Keratinocyte (primary cell): Measurements from ENCODE around the gene UGT1A8. TPM values are rescaled to one million over a fixed set of nuclear protein-coding genes. Genes with fewer than 3 reads are reported as not detected.
A peak's percentile ranks its signal among the peaks of the same experiment; 100 is the strongest.

Source experiments
- DNase-seq: peaks from one replicate; pipeline ENCODE4 v3.0.0-alpha.2; 2011; ENCODE audit warnings: low read depth, missing footprints, low spot score
- FAIRE-seq: peaks from 2 replicates; lab custom pipeline; 2011; peaks lifted over from hg19 to GRCh38; lab: Jason Lieb, UNC
- H2AFZ ChIP-seq: 2 replicates; pipeline ENCODE4 v1.6.0; 2012; ENCODE audit warnings: low read length, control low read depth, inconsistent platforms; ENCODE audit not compliant: control insufficient read depth
- H3K27ac ChIP-seq: 2 replicates; pipeline ENCODE4 v1.5.1; 2011; ENCODE audit warnings: low read length; ENCODE audit not compliant: control insufficient read depth, insufficient read depth
- H3K27me3 ChIP-seq: 3 replicates; pipeline ENCODE4 v1.6.0; 2011; ENCODE audit warnings: low read length; ENCODE audit not compliant: control insufficient read depth, insufficient read depth; ENCODE audit errors: extremely low read depth
- H3K36me3 ChIP-seq, 2 experiments: 2 replicates in 1 of 2; 3 replicates in 1 of 2; pipeline ENCODE4 v1.5.1; 2011; ENCODE audit warnings: low read length in 2 of 2, mild to moderate bottlenecking in 1 of 2; ENCODE audit not compliant: control insufficient read depth in 2 of 2, insufficient read depth in 2 of 2; ENCODE audit errors: extremely low read depth in 1 of 2
- H3K4me1 ChIP-seq: 3 replicates; pipeline ENCODE4 v1.5.1; 2011; ENCODE audit warnings: low read length; ENCODE audit not compliant: control insufficient read depth, insufficient read depth; ENCODE audit errors: extremely low read depth
- H3K4me2 ChIP-seq: 3 replicates; pipeline ENCODE4 v1.6.0; 2011; ENCODE audit warnings: low read depth, low read length; ENCODE audit not compliant: control insufficient read depth, insufficient read depth; ENCODE audit errors: extremely low read depth
- H3K4me3 ChIP-seq, 3 experiments: fragments of 200-600 bp in 1 of 3; sonication (generic) in 1 of 3; 2 replicates in 2 of 3; 3 replicates in 1 of 3; pipeline ENCODE4 v1.5.1; 2011 to 2016; ENCODE audit warnings: low read length in 3 of 3, mild to moderate bottlenecking in 3 of 3, control low read depth in 2 of 3, inconsistent platforms in 1 of 3, low read depth in 1 of 3, mixed read lengths in 1 of 3, mixed run types in 1 of 3, moderate library complexity in 1 of 3; ENCODE audit not compliant: control insufficient read depth in 2 of 3, insufficient read depth in 2 of 3; ENCODE audit errors: extremely low read depth in 1 of 3
- H3K79me2 ChIP-seq: 2 replicates; pipeline ENCODE4 v1.6.0; 2012; ENCODE audit warnings: low read length; ENCODE audit not compliant: control insufficient read depth, insufficient read depth
- H3K9ac ChIP-seq: 3 replicates; pipeline ENCODE4 v1.6.0; 2011; ENCODE audit warnings: low read length; ENCODE audit not compliant: control insufficient read depth, insufficient read depth; ENCODE audit errors: extremely low read depth
- H3K9me1 ChIP-seq: 3 replicates; pipeline ENCODE4 v1.6.0; 2011; ENCODE audit warnings: low read length; ENCODE audit not compliant: control insufficient read depth, insufficient read depth; ENCODE audit errors: extremely low read depth
- H3K9me3 ChIP-seq: 2 replicates; pipeline ENCODE4 v1.5.1; 2012; ENCODE audit warnings: low read depth, low read length; ENCODE audit not compliant: control insufficient read depth
- H4K20me1 ChIP-seq: 3 replicates; pipeline ENCODE4 v1.6.0; 2011; ENCODE audit warnings: low read length; ENCODE audit not compliant: control insufficient read depth, insufficient read depth; ENCODE audit errors: extremely low read depth
- EZH2 ChIP-seq: IDR thresholded peaks from one replicate; pipeline ENCODE4 v1.6.1; 2012; ENCODE audit warnings: inconsistent platforms, mild to moderate bottlenecking, low read length, moderate library complexity
- dilution Hi-C: fragments of 300-500 bp; cut with MboI; formaldehyde crosslinking; loops from one replicate; pipeline ENCODE4 v1.7.0; 2020; ENCODE audit warnings: low sequenced_read_pairs; ENCODE audit not compliant: extremely low pct_ligation_motif_present
- polyA plus RNA-seq, 5 experiments: library from polyadenylated mRNA; depleted of rRNA in 3 of 5; stranded (reverse) in 3 of 5; stranded (forward) in 1 of 5; unstranded in 1 of 5; fragments of >200 nt; gene quantifications; 1 replicate in 1 of 5; 2 replicates in 3 of 5; 3 replicates in 1 of 5; pipeline versions ENCODE4 v1.2.1 to v1.2.3, GENCODE V29; 2011 to 2012; ENCODE audit warnings: missing spikeins in 2 of 5, low read depth in 1 of 5, low replicate concordance in 1 of 5
- TF ChIP-seq, protein P1 (sequence below), 3 experiments: IDR thresholded peaks in 1 of 3; conservative IDR thresholded peaks in 1 of 3; optimal IDR thresholded peaks in 1 of 3; 2 replicates in 2 of 3; 3 replicates in 1 of 3; pipeline versions ENCODE3 to v1.5.1; 2011; ENCODE audit warnings: low read length in 3 of 3, mild to moderate bottlenecking in 3 of 3, moderate library complexity in 2 of 3, control low read depth in 1 of 3, inconsistent platforms in 1 of 3; ENCODE audit not compliant: insufficient read depth in 2 of 3; ENCODE audit errors: extremely low read depth in 1 of 3

UGT1A8 gene
- polyA plus RNA-seq, 1 donor (not counting 4 experiments of a cell fraction or from before 2014, with no cell fraction given), result 0.64 TPM

DNA sequence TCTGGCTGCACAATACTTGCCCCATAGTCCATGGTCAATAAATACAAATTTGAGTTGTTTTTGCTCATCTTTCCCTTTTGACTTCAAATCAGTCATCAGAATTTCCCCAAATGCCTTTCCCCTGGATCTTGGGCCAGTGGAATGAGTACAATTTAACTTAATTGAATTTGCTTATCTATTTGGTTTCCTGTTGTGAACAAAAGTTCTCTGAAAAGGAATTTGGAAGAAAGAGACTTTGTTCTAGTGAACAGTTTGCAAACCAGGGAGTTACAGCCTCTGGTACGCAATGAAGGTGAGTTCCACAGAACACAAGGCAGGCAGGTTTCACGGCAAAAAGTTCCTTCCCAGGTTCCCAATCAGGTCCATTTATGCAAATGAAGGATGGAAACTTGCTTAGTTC, 141.4 kb downstream of the UGT1A8 start:
- H3K4me1 ChIP-seq, result peaks cover 24% of the 10 kb centered on the region
- no peaks in the 10 kb centered on the region for H3K9me1 ChIP-seq
- FAIRE-seq (no peak), DNase-seq (no peak)
- no peak overlapping the region for H3K9ac ChIP-seq
- no peak overlapping the region for H3K4me3 ChIP-seq
- no peak overlapping the region for H3K4me2 ChIP-seq
- H3K9me3 ChIP-seq, result no peaks in the 10 kb centered on the region
- no peaks in the 10 kb centered on the region for H3K27me3 ChIP-seq
- H3K36me3 ChIP-seq, result peaks cover 2 to 3% of the 10 kb centered on the region in 2 experiments
- H3K27ac ChIP-seq, result no peak overlapping the region
- H4K20me1 ChIP-seq, result no peaks in the 10 kb centered on the region
- H2AFZ ChIP-seq, result no peak overlapping the region
- dilution Hi-C loops, result no loop called here
- peaks cover 5% of the 10 kb centered on the region for H3K79me2 ChIP-seq
- TF ChIP-seq EZH2, result no peak
- TF ChIP-seq, protein P1, sequence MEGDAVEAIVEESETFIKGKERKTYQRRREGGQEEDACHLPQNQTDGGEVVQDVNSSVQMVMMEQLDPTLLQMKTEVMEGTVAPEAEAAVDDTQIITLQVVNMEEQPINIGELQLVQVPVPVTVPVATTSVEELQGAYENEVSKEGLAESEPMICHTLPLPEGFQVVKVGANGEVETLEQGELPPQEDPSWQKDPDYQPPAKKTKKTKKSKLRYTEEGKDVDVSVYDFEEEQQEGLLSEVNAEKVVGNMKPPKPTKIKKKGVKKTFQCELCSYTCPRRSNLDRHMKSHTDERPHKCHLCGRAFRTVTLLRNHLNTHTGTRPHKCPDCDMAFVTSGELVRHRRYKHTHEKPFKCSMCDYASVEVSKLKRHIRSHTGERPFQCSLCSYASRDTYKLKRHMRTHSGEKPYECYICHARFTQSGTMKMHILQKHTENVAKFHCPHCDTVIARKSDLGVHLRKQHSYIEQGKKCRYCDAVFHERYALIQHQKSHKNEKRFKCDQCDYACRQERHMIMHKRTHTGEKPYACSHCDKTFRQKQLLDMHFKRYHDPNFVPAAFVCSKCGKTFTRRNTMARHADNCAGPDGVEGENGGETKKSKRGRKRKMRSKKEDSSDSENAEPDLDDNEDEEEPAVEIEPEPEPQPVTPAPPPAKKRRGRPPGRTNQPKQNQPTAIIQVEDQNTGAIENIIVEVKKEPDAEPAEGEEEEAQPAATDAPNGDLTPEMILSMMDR (optimal IDR thresholded peaks at IDR 0.05 in 1 of 3, IDR thresholded peaks at IDR 0.05 in 1 of 3, conservative IDR thresholded peaks at IDR 0.05 in 1 of 3; ENCODE audit: extremely low read depth in 1 of 3, insufficient read depth in 2 of 3, low read length in 3 of 3), result no peak

DNA sequence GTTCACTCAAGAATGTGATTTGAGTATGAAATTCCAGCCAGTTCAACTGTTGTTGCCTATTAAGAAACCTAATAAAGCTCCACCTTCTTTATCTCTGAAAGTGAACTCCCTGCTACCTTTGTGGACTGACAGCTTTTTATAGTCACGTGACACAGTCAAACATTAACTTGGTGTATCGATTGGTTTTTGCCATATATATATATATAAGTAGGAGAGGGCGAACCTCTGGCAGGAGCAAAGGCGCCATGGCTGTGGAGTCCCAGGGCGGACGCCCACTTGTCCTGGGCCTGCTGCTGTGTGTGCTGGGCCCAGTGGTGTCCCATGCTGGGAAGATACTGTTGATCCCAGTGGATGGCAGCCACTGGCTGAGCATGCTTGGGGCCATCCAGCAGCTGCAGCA, 142.6 kb downstream of the UGT1A8 start, which contains the start of gene UGT1A1:
Gene UGT1A1 (plus strand): TSS at position 228 of the 400 bp plus-strand sequence. CDS start 18 bp downstream, at position 246.
- Histone ChIP-seq H3K4me1 (peaks cover 34% of the 10 kb centered on the region), H3K4me2 (peak within 1 kb of the TSS; percentile 80), H3K9me3 (no peaks in the 10 kb centered on the region), H3K36me3 (peaks cover 0 to 1% of the 10 kb centered on the region in 2 experiments), H3K27ac (peak within 1 kb of the TSS; percentile 0), H3K9me1 (no peaks in the 10 kb centered on the region), H3K79me2 (peaks cover 9% of the 10 kb centered on the region), H3K9ac (no peak within 1 kb of the TSS), H3K4me3 (no peak within 1 kb of the TSS), H3K27me3 (no peaks in the 10 kb centered on the region), H4K20me1 (no peaks in the 10 kb centered on the region), H2AFZ (no peak within 1 kb of the TSS)
- DNase-seq, result no peak
- dilution Hi-C loops, result no loop called here
- FAIRE-seq, result no peak
- no peak for TF ChIP-seq EZH2
- TF ChIP-seq, protein P1 (optimal IDR thresholded peaks at IDR 0.05 in 1 of 3, IDR thresholded peaks at IDR 0.05 in 1 of 3, conservative IDR thresholded peaks at IDR 0.05 in 1 of 3; ENCODE audit: extremely low read depth in 1 of 3, insufficient read depth in 2 of 3, low read length in 3 of 3), result no peak
